ENCODE results near the gene FBXO42.
"Not testable (repeated sequence)": the region's sequence is repeated elsewhere in the genome, so short reads cannot be mapped to it uniquely, and the experiment has no call there.

FBXO42 gene

GRCh38 chr1:16235347-16235746 lies 116.9 kb downstream of the FBXO42 start:
- Histone ChIP-seq H3K36me3 (ENCODE audit: insufficient read depth, low read length) (no peaks in the 10 kb centered on the region), H3K4me2 (ENCODE audit: low read length) (no peak overlapping the region), H3K9ac (ENCODE audit: low read depth, low read length) (no peak overlapping the region), H3K9me3 (replicated peaks; ENCODE audit: low read length) (no peaks in the 10 kb centered on the region), H3K4me3 (ENCODE audit: low read length) (no peak overlapping the region), H3K27me3 (ENCODE audit: control insufficient read depth, insufficient read depth, low read length) (no peaks in the 10 kb centered on the region), H3K4me1 (ENCODE audit: control insufficient read depth, insufficient read depth, low read length) (peaks cover 21% of the 10 kb centered on the region)

GRCh38 chr1:16233431-16233830 lies 118.8 kb downstream of the FBXO42 start:
- Histone ChIP-seq H3K4me2 (ENCODE audit: low read length) (no peak overlapping the region), H3K4me3 (ENCODE audit: low read length) (no peak overlapping the region), H3K9ac (ENCODE audit: low read depth, low read length) (no peak overlapping the region), H3K4me1 (ENCODE audit: control insufficient read depth, insufficient read depth, low read length) (peaks cover 21% of the 10 kb centered on the region), H3K36me3 (ENCODE audit: insufficient read depth, low read length) (no peaks in the 10 kb centered on the region), H3K27me3 (ENCODE audit: control insufficient read depth, insufficient read depth, low read length) (no peaks in the 10 kb centered on the region), H3K9me3 (replicated peaks; ENCODE audit: low read length) (no peaks in the 10 kb centered on the region)

GRCh38 chr1:16232316-16232710 lies 120.0 kb downstream of the FBXO42 start:
- H3K9ac ChIP-seq (ENCODE audit: low read depth, low read length): no peak overlapping the region
- H3K4me2 ChIP-seq (ENCODE audit: low read length): no peak overlapping the region
- no peaks in the 10 kb centered on the region for H3K9me3 ChIP-seq (replicated peaks; ENCODE audit: low read length)
- no peak overlapping the region for H3K4me3 ChIP-seq (ENCODE audit: low read length)
- H3K36me3 ChIP-seq (ENCODE audit: insufficient read depth, low read length): no peaks in the 10 kb centered on the region
- H3K27me3 ChIP-seq (ENCODE audit: control insufficient read depth, insufficient read depth, low read length): no peaks in the 10 kb centered on the region
- peaks cover 13% of the 10 kb centered on the region for H3K4me1 ChIP-seq (ENCODE audit: control insufficient read depth, insufficient read depth, low read length)

GRCh38 chr1:16231331-16232315 lies 120.7 kb downstream of the FBXO42 start:
- Histone ChIP-seq H3K4me1 (ENCODE audit: control insufficient read depth, insufficient read depth, low read length) (peaks cover 8% of the 10 kb centered on the region), H3K9me3 (replicated peaks; ENCODE audit: low read length) (no peaks in the 10 kb centered on the region), H3K27me3 (ENCODE audit: control insufficient read depth, insufficient read depth, low read length) (peaks cover 5% of the 10 kb centered on the region), H3K9ac (ENCODE audit: low read depth, low read length) (no peak overlapping the region), H3K4me3 (ENCODE audit: low read length) (no peak overlapping the region), H3K36me3 (ENCODE audit: insufficient read depth, low read length) (no peaks in the 10 kb centered on the region), H3K4me2 (ENCODE audit: low read length) (no peak overlapping the region)

GRCh38 chr1:16230744-16231143 lies 121.5 kb downstream of the FBXO42 start:
- Histone ChIP-seq H3K27me3 (ENCODE audit: control insufficient read depth, insufficient read depth, low read length) (peaks cover 13% of the 10 kb centered on the region), H3K4me3 (ENCODE audit: low read length) (no peak overlapping the region), H3K4me1 (ENCODE audit: control insufficient read depth, insufficient read depth, low read length) (no peaks in the 10 kb centered on the region), H3K36me3 (ENCODE audit: insufficient read depth, low read length) (no peaks in the 10 kb centered on the region), H3K9me3 (replicated peaks; ENCODE audit: low read length) (no peaks in the 10 kb centered on the region), H3K9ac (ENCODE audit: low read depth, low read length) (no peak overlapping the region), H3K4me2 (ENCODE audit: low read length) (no peak overlapping the region)

- Histone ChIP-seq H3K9me3 (replicated peaks; ENCODE audit: low read length) (no peaks in the 10 kb centered on the region), H3K36me3 (ENCODE audit: insufficient read depth, low read length) (no peaks in the 10 kb centered on the region), H3K4me2 (ENCODE audit: low read length) (no peak overlapping the region), H3K4me3 (ENCODE audit: low read length) (no peak overlapping the region), H3K4me1 (ENCODE audit: control insufficient read depth, insufficient read depth, low read length) (no peaks in the 10 kb centered on the region), H3K9ac (ENCODE audit: low read depth, low read length) (no peak overlapping the region), H3K27me3 (ENCODE audit: control insufficient read depth, insufficient read depth, low read length) (peaks cover 14% of the 10 kb centered on the region)
These were observed 122.1 kb downstream of the FBXO42 start for GRCh38 chr1:16229976-16230740.

- Histone ChIP-seq H3K9ac (ENCODE audit: low read depth, low read length) (no peak overlapping the region), H3K27me3 (ENCODE audit: control insufficient read depth, insufficient read depth, low read length) (peaks cover 15% of the 10 kb centered on the region)
These were observed 125.6 kb downstream of the FBXO42 start for GRCh38 chr1:16226490-16227179.

GRCh38 chr1:16226129-16226489 lies 126.2 kb downstream of the FBXO42 start:
- Histone ChIP-seq H3K4me1 (ENCODE audit: control insufficient read depth, insufficient read depth, low read length) (no peaks in the 10 kb centered on the region), H3K9ac (ENCODE audit: low read depth, low read length) (no peak overlapping the region), H3K4me3 (ENCODE audit: low read length) (no peak overlapping the region), H3K9me3 (replicated peaks; ENCODE audit: low read length) (no peaks in the 10 kb centered on the region), H3K36me3 (ENCODE audit: insufficient read depth, low read length) (no peaks in the 10 kb centered on the region), H3K4me2 (ENCODE audit: low read length) (no peak overlapping the region), H3K27me3 (ENCODE audit: control insufficient read depth, insufficient read depth, low read length) (peaks cover 20% of the 10 kb centered on the region)

More at GRCh38 chr1:16226490-16227179, 125.6 kb downstream of the FBXO42 start:
- no peak overlapping the region for H3K4me3 ChIP-seq (ENCODE audit: low read length)
- no peak overlapping the region for H3K4me2 ChIP-seq (ENCODE audit: low read length)
- no peaks in the 10 kb centered on the region for H3K4me1 ChIP-seq (ENCODE audit: control insufficient read depth, insufficient read depth, low read length)
- H3K36me3 ChIP-seq (ENCODE audit: insufficient read depth, low read length): no peaks in the 10 kb centered on the region
- no peaks in the 10 kb centered on the region for H3K9me3 ChIP-seq (replicated peaks; ENCODE audit: low read length)

GRCh38 chr1:16224472-16224871 lies 127.8 kb downstream of the FBXO42 start:
- no peak overlapping the region for H3K4me2 ChIP-seq (ENCODE audit: low read length)
- no peaks in the 10 kb centered on the region for H3K4me1 ChIP-seq (ENCODE audit: control insufficient read depth, insufficient read depth, low read length)
- no peak overlapping the region for H3K9ac ChIP-seq (ENCODE audit: low read depth, low read length)
- H3K9me3 ChIP-seq (replicated peaks; ENCODE audit: low read length): no peaks in the 10 kb centered on the region
- H3K27me3 ChIP-seq (ENCODE audit: control insufficient read depth, insufficient read depth, low read length): peaks cover 24% of the 10 kb centered on the region
- no peak overlapping the region for H3K4me3 ChIP-seq (ENCODE audit: low read length)
- no peaks in the 10 kb centered on the region for H3K36me3 ChIP-seq (ENCODE audit: insufficient read depth, low read length)

- not testable (repeated sequence) for H3K9ac ChIP-seq (ENCODE audit: low read depth, low read length); H3K4me1 ChIP-seq (ENCODE audit: control insufficient read depth, insufficient read depth, low read length); H3K4me2 ChIP-seq (ENCODE audit: low read length); H3K4me3 ChIP-seq (ENCODE audit: low read length); H3K36me3 ChIP-seq (ENCODE audit: insufficient read depth, low read length); H3K9me3 ChIP-seq (replicated peaks; ENCODE audit: low read length)
- peaks cover 24% of the 10 kb centered on the region for H3K27me3 ChIP-seq (ENCODE audit: control insufficient read depth, insufficient read depth, low read length)
These were observed 129.6 kb downstream of the FBXO42 start for GRCh38 chr1:16222716-16223115.

GRCh38 chr1:16221499-16221898 lies 130.8 kb downstream of the FBXO42 start:
- Histone ChIP-seq H3K4me3 (ENCODE audit: low read length) (no peak overlapping the region), H3K36me3 (ENCODE audit: insufficient read depth, low read length) (no peaks in the 10 kb centered on the region), H3K4me1 (ENCODE audit: control insufficient read depth, insufficient read depth, low read length) (peaks cover 10% of the 10 kb centered on the region), H3K9me3 (replicated peaks; ENCODE audit: low read length) (no peaks in the 10 kb centered on the region), H3K9ac (ENCODE audit: low read depth, low read length) (no peak overlapping the region), H3K4me2 (ENCODE audit: low read length) (no peak overlapping the region), H3K27me3 (ENCODE audit: control insufficient read depth, insufficient read depth, low read length) (peaks cover 17% of the 10 kb centered on the region)
